H1 (cell line): Measurements from ENCODE around the gene SLC38A8. TPM values are rescaled to one million over a fixed set of nuclear protein-coding genes. Genes with fewer than 3 reads are reported as not detected.

Source experiments
- CTCF ChIA-PET: fragments of 300-600 bp; sonication (Branson Sonifier 250); formaldehyde crosslinking; loops from one replicate; lab custom pipeline; 2021; ENCODE audit not compliant: partially characterized antibody; lab: Charles Lee
- POLR2A ChIA-PET: fragments of 300-600 bp; sonication (Branson Sonifier 250); formaldehyde crosslinking; loops from one replicate; lab custom pipeline; 2021; ENCODE audit warnings: inconsistent platforms; ENCODE audit not compliant: partially characterized antibody; lab: Charles Lee
- DNase-seq, 2 experiments: peaks; one replicate each; pipeline versions ENCODE4 v3.0.0 to v3.0.0-alpha.2; 2010 to 2022; ENCODE audit warnings: low spot score in 2 of 2, low read depth in 1 of 2, mixed read lengths in 1 of 2
- FAIRE-seq: peaks from 2 replicates; lab custom pipeline; 2011; peaks lifted over from hg19 to GRCh38; lab: Jason Lieb, UNC
- H2AFZ ChIP-seq: 2 replicates; pipeline ENCODE4 v1.8.1; 2012; ENCODE audit warnings: low read length, inconsistent platforms
- H2AK5ac ChIP-seq: 2 replicates; pipeline ENCODE4 v1.6.1; 2013; ENCODE audit warnings: low read depth, low read length
- H2BK120ac ChIP-seq: replicated peaks from 2 replicates; pipeline ENCODE3; 2013; ENCODE audit warnings: low read depth, low read length, inconsistent platforms
- H2BK12ac ChIP-seq: 2 replicates; pipeline ENCODE4 v1.6.1; 2013; ENCODE audit warnings: low read depth, low read length
- H2BK15ac ChIP-seq: 2 replicates; pipeline ENCODE4 v1.6.1; 2013; ENCODE audit warnings: low read length
- H2BK20ac ChIP-seq: 2 replicates; pipeline ENCODE4 v1.6.1; 2013; ENCODE audit warnings: low read length
- H2BK5ac ChIP-seq: 2 replicates; pipeline ENCODE4 v1.6.1; 2013; ENCODE audit warnings: low read depth, low read length
- H3K14ac ChIP-seq: 2 replicates; pipeline ENCODE4 v1.6.1; 2013; ENCODE audit warnings: inconsistent platforms; ENCODE audit not compliant: insufficient read length
- H3K18ac ChIP-seq: 2 replicates; pipeline ENCODE4 v1.6.1; 2013; ENCODE audit warnings: low read length; ENCODE audit errors: extremely low read depth
- H3K23ac ChIP-seq: 2 replicates; pipeline ENCODE4 v1.6.1; 2013; ENCODE audit warnings: inconsistent platforms; ENCODE audit not compliant: insufficient read length
- H3K23me2 ChIP-seq: 2 replicates; pipeline ENCODE4 v1.6.1; 2013; ENCODE audit warnings: low read depth, low read length
- H3K27ac ChIP-seq: 2 replicates; pipeline ENCODE4 v1.6.1; 2011; ENCODE audit warnings: low read depth, low read length, inconsistent platforms
- H3K27me3 ChIP-seq, 4 experiments: replicated peaks in 1 of 4; 1 replicate in 1 of 4; 2 replicates in 3 of 4; pipeline versions ENCODE4 v1.6.1 to v1.8.1; 2011 to 2013; ENCODE audit warnings: low read length in 3 of 4, mild to moderate bottlenecking in 3 of 4, inconsistent platforms in 2 of 4, mixed read lengths in 2 of 4, moderate library complexity in 1 of 4; ENCODE audit not compliant: control insufficient read depth in 3 of 4, insufficient read depth in 3 of 4; ENCODE audit errors: extremely low read depth in 1 of 4
- H3K36me3 ChIP-seq, 4 experiments: 2 replicates each; pipeline versions ENCODE4 v1.6.1 to v1.8.1; 2011 to 2013; ENCODE audit warnings: mild to moderate bottlenecking in 4 of 4, low read length in 3 of 4, moderate library complexity in 2 of 4, control low read depth in 1 of 4, inconsistent platforms in 1 of 4; ENCODE audit not compliant: insufficient read depth in 4 of 4, control insufficient read depth in 2 of 4
- H3K4ac ChIP-seq: replicated peaks from 2 replicates; pipeline ENCODE3; 2013; ENCODE audit warnings: low read length, low read depth, mixed read lengths, inconsistent platforms; ENCODE audit not compliant: insufficient read length
- H3K4me1 ChIP-seq, 4 experiments: replicated peaks in 1 of 4; 1 replicate in 1 of 4; 2 replicates in 3 of 4; pipeline versions ENCODE4 v1.6.1 to v1.8.1; 2011 to 2013; ENCODE audit warnings: low read length in 3 of 4, inconsistent platforms in 2 of 4, mixed read lengths in 1 of 4; ENCODE audit not compliant: insufficient read depth in 4 of 4, control insufficient read depth in 3 of 4
- H3K4me2 ChIP-seq, 2 experiments: 2 replicates each; pipeline versions ENCODE4 v1.6.1 to v1.8.1; 2011 to 2013; ENCODE audit warnings: low read depth in 2 of 2, low read length in 2 of 2, control low read depth in 1 of 2, inconsistent platforms in 1 of 2, mild to moderate bottlenecking in 1 of 2; ENCODE audit not compliant: insufficient read depth in 1 of 2
- H3K4me3 ChIP-seq, 4 experiments: fragments of 200-600, 300-600 bp in 1 of 4; sonication (generic), shearing (Covaris generic), sonication (Bioruptor Twin) in 1 of 4; 2 replicates each; pipeline versions ENCODE4 v1.5.1 to v1.8.1; 2011 to 2016; ENCODE audit warnings: low read length in 4 of 4, low read depth in 3 of 4, control low read depth in 2 of 4, inconsistent platforms in 2 of 4, mild to moderate bottlenecking in 2 of 4, mixed read lengths in 1 of 4, moderate library complexity in 1 of 4; ENCODE audit not compliant: insufficient read depth in 2 of 4; ENCODE audit errors: extremely low read depth in 1 of 4
- H3K56ac ChIP-seq: replicated peaks from 2 replicates; pipeline ENCODE3; 2013; ENCODE audit warnings: low read depth, mild to moderate bottlenecking, mixed read lengths, low read length, inconsistent platforms; ENCODE audit not compliant: insufficient read length
- H3K79me1 ChIP-seq: 2 replicates; pipeline ENCODE4 v1.6.1; 2013; ENCODE audit warnings: low read depth, low read length, control low read depth
- H3K79me2 ChIP-seq, 2 experiments: 2 replicates each; pipeline versions ENCODE4 v1.6.1 to v1.8.1; 2012 to 2013; ENCODE audit warnings: low read length in 2 of 2, mild to moderate bottlenecking in 2 of 2, inconsistent platforms in 1 of 2; ENCODE audit not compliant: insufficient read depth in 2 of 2, control insufficient read depth in 1 of 2
- H3K9ac ChIP-seq, 4 experiments: replicated peaks in 1 of 4; 1 replicate in 1 of 4; 2 replicates in 3 of 4; pipeline versions ENCODE4 v1.6.1 to v1.8.1; 2011 to 2013; ENCODE audit warnings: low read depth in 3 of 4, low read length in 3 of 4, control low read depth in 2 of 4, mild to moderate bottlenecking in 2 of 4, moderate library complexity in 2 of 4, inconsistent platforms in 1 of 4; ENCODE audit errors: extremely low read depth in 1 of 4
- H3K9me3 ChIP-seq, 2 experiments: 2 replicates each; pipeline versions ENCODE4 v1.6.1 to v1.8.1; 2012 to 2013; ENCODE audit warnings: mild to moderate bottlenecking in 2 of 2, moderate library complexity in 2 of 2, control low read depth in 1 of 2, inconsistent platforms in 1 of 2, low read depth in 1 of 2, low read length in 1 of 2, mixed read lengths in 1 of 2; ENCODE audit not compliant: insufficient read depth in 2 of 2
- H4K20me1 ChIP-seq, 2 experiments: replicated peaks in 1 of 2; 2 replicates each; pipeline versions ENCODE3 to v1.8.1; 2011 to 2013; ENCODE audit warnings: inconsistent platforms in 2 of 2, low read length in 2 of 2, mild to moderate bottlenecking in 1 of 2; ENCODE audit not compliant: insufficient read depth in 2 of 2, control insufficient read depth in 1 of 2
- H4K5ac ChIP-seq: 2 replicates; pipeline ENCODE4 v1.6.1; 2013; ENCODE audit warnings: low read length, low read depth, mixed read lengths, inconsistent platforms; ENCODE audit not compliant: insufficient read length
- H4K8ac ChIP-seq: 2 replicates; pipeline ENCODE4 v1.8.0; 2013; ENCODE audit warnings: mild to moderate bottlenecking, moderate library complexity, low read length, inconsistent platforms; ENCODE audit not compliant: insufficient read depth; ENCODE audit errors: extremely low read depth
- H4K91ac ChIP-seq: replicated peaks from 2 replicates; pipeline ENCODE3; 2013; ENCODE audit warnings: low read length, mixed read lengths, inconsistent platforms; ENCODE audit not compliant: insufficient read length
- CHD1 ChIP-seq: IDR thresholded peaks from 2 replicates; pipeline ENCODE4 v1.6.1; 2012; ENCODE audit warnings: low read depth, low read length, improper control_type of control experiment
- MAFK ChIP-seq: IDR thresholded peaks from 2 replicates; pipeline ENCODE4 v1.6.1; 2012; ENCODE audit warnings: low read depth, mild to moderate bottlenecking, improper control_type of control experiment, low read length
- POLR2A ChIP-seq, 2 experiments: IDR thresholded peaks; 1 replicate in 1 of 2; 2 replicates in 1 of 2; pipeline ENCODE4 v1.6.1; 2011; ENCODE audit warnings: low read depth in 2 of 2, low read length in 2 of 2, mild to moderate bottlenecking in 2 of 2; ENCODE audit errors: control extremely low read depth in 1 of 2
- WGBS, 2 experiments: shearing (Covaris generic) in 1 of 2; methylation state at CpG; one replicate each; pipeline versions ENCODE4 v1.1.6 to v1.1.7; 2013 to 2015; ENCODE audit warnings: low lambda C conversion rate in 2 of 2, mixed read lengths in 2 of 2, inconsistent platforms in 1 of 2, low coverage in 1 of 2, missing lambda C conversion rate in 1 of 2; ENCODE audit not compliant: insufficient replicate concordance in 2 of 2, insufficient coverage in 1 of 2, insufficient read length in 1 of 2; ENCODE audit errors: extremely low coverage in 1 of 2, missing lambda C conversion rate in 1 of 2; 5-methylcytosine and 5-hydroxymethylcytosine counted together
- polyA plus RNA-seq, 7 experiments: library from polyadenylated mRNA; depleted of rRNA in 3 of 7; stranded (reverse) in 5 of 7; unstranded in 2 of 7; fragments of >200 nt in 5 of 7; fragments of 200-250 nt in 2 of 7; gene quantifications; 1 replicate in 5 of 7; 2 replicates in 1 of 7; 4 replicates in 1 of 7; pipeline versions ENCODE4 v1.2.1 to v1.2.3, GENCODE V29; 2011 to 2013; ENCODE audit warnings: missing spikeins in 2 of 7, mixed read lengths in 2 of 7
- total RNA-seq: library from RNA; stranded (reverse); fragmentation: NEBNext Ultra II Directional; extraction: Animal tissue kit (Norgen Biotek cat#: 25700); gene quantifications from 2 replicates; pipeline ENCODE4 v1.2.1, GENCODE V29; 2021

Gene SLC38A8
- total and polyA plus RNA-seq, 2 of the 8 experiments (the other 6 are each of a cell fraction or from before 2014, with no cell fraction given) = 0.08 TPM; not detected in 1

DNA sequence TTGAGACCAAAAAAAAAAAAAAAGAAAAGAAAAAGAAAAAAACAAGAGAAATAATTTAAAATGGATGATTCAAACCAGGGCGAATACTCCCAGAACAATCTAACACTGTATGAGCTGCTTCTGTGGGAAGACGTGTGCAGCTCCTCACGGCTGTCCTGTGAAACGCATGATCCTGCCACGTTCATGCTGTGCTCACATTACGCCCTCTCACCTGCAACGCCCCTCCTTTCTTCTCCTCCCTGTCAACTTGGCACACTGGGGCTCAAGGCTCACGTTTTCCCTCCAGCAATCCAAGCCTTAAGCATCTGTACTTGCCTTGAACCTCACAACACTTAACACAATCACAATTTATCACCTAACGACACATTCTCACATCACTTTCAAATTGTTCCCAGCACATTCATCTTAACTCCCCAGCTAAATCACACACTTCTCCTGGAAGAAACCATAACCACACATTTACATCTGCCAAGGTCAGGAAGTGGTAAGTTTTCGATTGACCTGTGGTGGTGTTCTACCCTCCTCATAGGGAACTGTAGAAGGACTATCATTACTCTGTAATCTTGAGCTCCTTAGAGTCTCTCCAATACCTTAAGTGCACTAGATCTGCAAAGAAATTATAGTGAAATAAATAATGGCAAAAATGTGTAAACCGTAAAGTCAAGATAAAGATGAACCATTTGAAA lies 45.0 kb upstream of the SLC38A8 start:
- no peak for FAIRE-seq
- H3K4ac ChIP-seq = no peak overlapping the region
- H3K56ac ChIP-seq = no peak overlapping the region
- H3K27me3 ChIP-seq = no peaks in the 10 kb centered on the region
- H4K8ac ChIP-seq = no peak overlapping the region; the same call in 1 of the 2 replicates
- TF ChIP-seq CHD1 (no peak), POLR2A (IDR thresholded peaks at IDR 0.05; ENCODE audit: control extremely low read depth in 1 of 2, low read depth in 2 of 2, low read length in 2 of 2) (no peak), MAFK (no peak)
- TF ChIP-seq, all 59 proteins: peak for 0
- Histone ChIP-seq H3K36me3 (peaks cover 17 to 65% (median 46%) of the 10 kb centered on the region in 4 experiments; a peak in 7 of 8 replicates), H3K23ac (no peak overlapping the region), H2AK5ac (no peak overlapping the region), H3K9me3 (no peaks in the 10 kb centered on the region), H3K27ac (no peak overlapping the region), H3K4me2 (no peak overlapping the region), H2BK20ac (no peak overlapping the region), H2BK5ac (no peak overlapping the region), H4K91ac (no peak overlapping the region), H3K79me1 (no peaks in the 10 kb centered on the region; the same call in 1 of the 2 replicates), H3K79me2 (no peaks in the 10 kb centered on the region), H2AFZ (no peak overlapping the region), H2BK120ac (no peak overlapping the region), H3K9ac (no peak overlapping the region), H2BK15ac (no peak overlapping the region), H2BK12ac (no peak overlapping the region), H4K20me1 (peaks cover 0 to 6% of the 10 kb centered on the region in 2 experiments), H3K23me2 (no peaks in the 10 kb centered on the region), H3K4me3 (no peak overlapping the region), H3K14ac (no peak overlapping the region), H4K5ac (no peak overlapping the region), H3K4me1 (no peaks in the 10 kb centered on the region), H3K18ac (no peak overlapping the region)
- 94 to 100% methylated on average over 1 to 11 of the region's 11 CpGs for WGBS, 2 experiments
- ChIA-PET POLR2A (no interaction called here), CTCF (interaction anchor here (0.6 to 10.5 kb wide), 11 partner anchors 9 to 1062 kb away, joined by 3 to 93 read pairs (median 4); no protein-coding TSS in a partner anchor)
- DNase-seq = no peak
